GM10847 (cell line): ENCODE results near the gene VPS45.

Source experiments
- POLR2A ChIP-seq: IDR thresholded peaks from 2 replicates; pipeline ENCODE4 v1.6.1; 2011; ENCODE audit not compliant: insufficient read length; ENCODE audit errors: extremely low read depth

VPS45 gene

GRCh38 chr1:150067184-150068108 lies at the start of gene VPS45:
VPS45 (plus strand) TSS chr1:150067776; CDS start chr1:150067858, 82 bp downstream.
- TF ChIP-seq POLR2A, result peak; percentile 53

- TF ChIP-seq POLR2A, result no peak
Observed at GRCh38 chr1:150018165-150018564, 49.4 kb upstream of the VPS45 start.

- TF ChIP-seq POLR2A, result no peak
Observed at GRCh38 chr1:150020711-150021110, 46.9 kb upstream of the VPS45 start.

GRCh38 chr1:150021191-150021694 lies 46.3 kb upstream of the VPS45 start:
- no peak for TF ChIP-seq POLR2A

GRCh38 chr1:150022357-150022756 lies 45.2 kb upstream of the VPS45 start:
- no peak for TF ChIP-seq POLR2A

- no peak for TF ChIP-seq POLR2A
Observed at GRCh38 chr1:150024156-150024555, 43.4 kb upstream of the VPS45 start.

- TF ChIP-seq POLR2A, result no peak
Observed at GRCh38 chr1:150028322-150028721, 39.3 kb upstream of the VPS45 start.

- no peak for TF ChIP-seq POLR2A
Observed at GRCh38 chr1:150034336-150034735, 33.2 kb upstream of the VPS45 start.

- TF ChIP-seq POLR2A, result no peak
Observed at GRCh38 chr1:150049926-150050325, 17.6 kb upstream of the VPS45 start.

GRCh38 chr1:150051089-150051373 lies 16.5 kb upstream of the VPS45 start:
- no peak for TF ChIP-seq POLR2A

GRCh38 chr1:150053926-150054325 lies 13.7 kb upstream of the VPS45 start:
- no peak for TF ChIP-seq POLR2A

GRCh38 chr1:150056407-150056806 lies 11.2 kb upstream of the VPS45 start:
- TF ChIP-seq POLR2A, result no peak

GRCh38 chr1:150060260-150060659 lies 7.3 kb upstream of the VPS45 start:
- no peak for TF ChIP-seq POLR2A

- no peak for TF ChIP-seq POLR2A
Observed at GRCh38 chr1:150061632-150062101, 5.9 kb upstream of the VPS45 start.

GRCh38 chr1:150062113-150062512 lies 5.5 kb upstream of the VPS45 start:
- no peak for TF ChIP-seq POLR2A

GRCh38 chr1:150065184-150065871 lies 2.2 kb upstream of the VPS45 start:
- TF ChIP-seq POLR2A, result no peak

- no peak for TF ChIP-seq POLR2A
Observed at GRCh38 chr1:150066328-150066727, 1.2 kb upstream of the VPS45 start.

GRCh38 chr1:150066838-150067183 lies 765 bp upstream of the VPS45 start:
- TF ChIP-seq POLR2A, result no peak
